GM12878 (cell line): ENCODE data around the gene MEAK7.

Source experiments
- CBFB ChIP-seq: IDR thresholded peaks from 2 replicates; pipeline ENCODE4 v1.6.1; 2016; ENCODE audit warnings: antibody characterized with exemption, low read depth
- CHD4 ChIP-seq: fragments of 200-600 bp; sonication (generic); IDR thresholded peaks from 2 replicates; pipeline ENCODE4 v1.6.1; 2016; ENCODE audit warnings: mild to moderate bottlenecking
- JUND ChIP-seq: IDR thresholded peaks from 2 replicates; pipeline ENCODE4 v1.6.1; 2012; ENCODE audit warnings: low read depth, mild to moderate bottlenecking, low read length, improper control_type of control experiment, moderate library complexity
- KDM1A ChIP-seq: fragments of 200-600 bp; sonication (generic); IDR thresholded peaks from 2 replicates; pipeline ENCODE4 v1.6.1; 2016; ENCODE audit warnings: borderline replicate concordance
- MYB ChIP-seq: fragments of 150-350 bp; IDR thresholded peaks from 2 replicates; pipeline ENCODE4 v1.6.1; 2014; ENCODE audit warnings: mild to moderate bottlenecking, low read depth, low read length, borderline replicate concordance
- POLR2A ChIP-seq: IDR thresholded peaks from 2 replicates; pipeline ENCODE4 v1.6.1; 2011; ENCODE audit warnings: low read depth, mild to moderate bottlenecking, low read length
- POLR2AphosphoS5 ChIP-seq: IDR thresholded peaks from 2 replicates; pipeline ENCODE4 v1.6.1; 2011; ENCODE audit warnings: mild to moderate bottlenecking, low read length, inconsistent platforms
- RAD21 ChIP-seq: IDR thresholded peaks from 2 replicates; pipeline ENCODE4 v1.6.1; 2011; ENCODE audit warnings: mild to moderate bottlenecking, low read depth, low read length, moderate library complexity; ENCODE audit not compliant: insufficient read depth
- SIN3A ChIP-seq: IDR thresholded peaks from 2 replicates; pipeline ENCODE4 v1.6.1; 2012; ENCODE audit warnings: low read depth, low read length, improper control_type of control experiment
- TF ChIP-seq, protein P1 (sequence below), 3 experiments: IDR thresholded peaks in 2 of 3; conservative IDR thresholded peaks in 1 of 3; 2 replicates each; pipeline ENCODE4 v1.5.1; 2011; ENCODE audit warnings: low read depth in 3 of 3, low read length in 3 of 3, mild to moderate bottlenecking in 3 of 3, control low read depth in 2 of 3, moderate library complexity in 2 of 3, inconsistent platforms in 1 of 3, mixed read lengths in 1 of 3; ENCODE audit not compliant: control insufficient read depth in 2 of 3, insufficient read depth in 1 of 3; ENCODE audit errors: extremely low read depth in 1 of 3

GRCh38 chr16:84471316-84471715 lies 33.1 kb downstream of the MEAK7 start:
- TF ChIP-seq SIN3A (no peak), RAD21 (no peak), JUND (no peak), KDM1A (no peak), POLR2A (no peak), CBFB (no peak), CHD4 (no peak), POLR2AphosphoS5 (no peak), MYB (no peak)
- TF ChIP-seq, protein P1, sequence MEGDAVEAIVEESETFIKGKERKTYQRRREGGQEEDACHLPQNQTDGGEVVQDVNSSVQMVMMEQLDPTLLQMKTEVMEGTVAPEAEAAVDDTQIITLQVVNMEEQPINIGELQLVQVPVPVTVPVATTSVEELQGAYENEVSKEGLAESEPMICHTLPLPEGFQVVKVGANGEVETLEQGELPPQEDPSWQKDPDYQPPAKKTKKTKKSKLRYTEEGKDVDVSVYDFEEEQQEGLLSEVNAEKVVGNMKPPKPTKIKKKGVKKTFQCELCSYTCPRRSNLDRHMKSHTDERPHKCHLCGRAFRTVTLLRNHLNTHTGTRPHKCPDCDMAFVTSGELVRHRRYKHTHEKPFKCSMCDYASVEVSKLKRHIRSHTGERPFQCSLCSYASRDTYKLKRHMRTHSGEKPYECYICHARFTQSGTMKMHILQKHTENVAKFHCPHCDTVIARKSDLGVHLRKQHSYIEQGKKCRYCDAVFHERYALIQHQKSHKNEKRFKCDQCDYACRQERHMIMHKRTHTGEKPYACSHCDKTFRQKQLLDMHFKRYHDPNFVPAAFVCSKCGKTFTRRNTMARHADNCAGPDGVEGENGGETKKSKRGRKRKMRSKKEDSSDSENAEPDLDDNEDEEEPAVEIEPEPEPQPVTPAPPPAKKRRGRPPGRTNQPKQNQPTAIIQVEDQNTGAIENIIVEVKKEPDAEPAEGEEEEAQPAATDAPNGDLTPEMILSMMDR (IDR thresholded peaks at IDR 0.05 in 2 of 3, conservative IDR thresholded peaks at IDR 0.05 in 1 of 3; ENCODE audit: control insufficient read depth in 2 of 3, extremely low read depth in 1 of 3, insufficient read depth in 1 of 3, low read depth in 3 of 3, low read length in 3 of 3): no peak
